ENCODE results near the gene FADS1.

Gene FADS1

DNA sequence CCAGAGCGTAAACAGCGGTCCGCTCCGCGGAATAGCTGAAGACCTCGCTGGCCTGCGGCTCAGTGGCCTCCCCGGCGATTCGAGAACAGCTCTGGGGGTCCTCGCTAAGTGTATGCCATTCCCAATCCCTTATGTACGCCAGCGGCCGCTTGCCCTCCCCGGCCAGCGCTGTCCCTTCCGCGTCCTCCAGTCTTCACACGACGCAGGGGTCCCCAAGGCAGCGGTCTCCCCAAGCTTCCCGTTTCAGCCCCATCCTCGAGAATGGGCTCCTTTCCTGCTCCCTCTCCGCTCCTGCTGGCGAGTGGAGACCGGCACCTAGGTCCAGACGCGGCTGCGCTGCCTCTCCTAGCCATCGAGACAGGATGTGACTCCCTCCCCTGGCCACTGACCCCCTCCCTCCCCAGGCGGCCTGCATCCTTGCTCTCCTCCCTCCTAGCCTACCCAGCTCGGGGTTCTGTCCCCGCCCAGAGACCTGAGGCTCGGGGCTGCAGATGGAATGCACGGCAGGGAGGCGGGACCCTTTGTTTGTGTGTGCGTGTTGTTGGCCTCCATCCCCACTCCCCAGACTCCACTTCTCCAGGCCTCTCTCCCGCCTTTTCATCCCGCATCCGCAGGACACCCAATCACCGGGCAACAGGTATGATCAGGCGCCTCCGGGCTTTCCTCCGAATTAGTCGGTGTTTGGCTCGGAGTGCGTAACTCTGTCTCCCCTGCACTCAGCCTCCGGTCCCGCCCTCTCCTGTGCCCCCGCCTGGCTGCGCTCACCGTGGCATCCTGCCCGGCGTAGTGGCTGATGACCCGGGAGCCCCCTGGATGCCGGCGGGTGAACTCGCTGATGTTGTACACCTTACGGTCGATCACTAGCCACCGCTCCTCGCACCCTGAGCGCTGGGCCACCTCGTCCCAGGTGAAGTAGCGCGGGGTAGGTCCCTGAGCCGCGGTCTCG lies 740 bp downstream of the FADS1 start:
- peak overlapping the region; percentile 99 for H3K27ac ChIP-seq
- TF ChIP-seq ZFX (IDR thresholded peaks at IDR 0.05) = peak; percentile 51
- TF ChIP-seq CTCF (conservative IDR thresholded peaks at IDR 0.05) = no peak

DNA sequence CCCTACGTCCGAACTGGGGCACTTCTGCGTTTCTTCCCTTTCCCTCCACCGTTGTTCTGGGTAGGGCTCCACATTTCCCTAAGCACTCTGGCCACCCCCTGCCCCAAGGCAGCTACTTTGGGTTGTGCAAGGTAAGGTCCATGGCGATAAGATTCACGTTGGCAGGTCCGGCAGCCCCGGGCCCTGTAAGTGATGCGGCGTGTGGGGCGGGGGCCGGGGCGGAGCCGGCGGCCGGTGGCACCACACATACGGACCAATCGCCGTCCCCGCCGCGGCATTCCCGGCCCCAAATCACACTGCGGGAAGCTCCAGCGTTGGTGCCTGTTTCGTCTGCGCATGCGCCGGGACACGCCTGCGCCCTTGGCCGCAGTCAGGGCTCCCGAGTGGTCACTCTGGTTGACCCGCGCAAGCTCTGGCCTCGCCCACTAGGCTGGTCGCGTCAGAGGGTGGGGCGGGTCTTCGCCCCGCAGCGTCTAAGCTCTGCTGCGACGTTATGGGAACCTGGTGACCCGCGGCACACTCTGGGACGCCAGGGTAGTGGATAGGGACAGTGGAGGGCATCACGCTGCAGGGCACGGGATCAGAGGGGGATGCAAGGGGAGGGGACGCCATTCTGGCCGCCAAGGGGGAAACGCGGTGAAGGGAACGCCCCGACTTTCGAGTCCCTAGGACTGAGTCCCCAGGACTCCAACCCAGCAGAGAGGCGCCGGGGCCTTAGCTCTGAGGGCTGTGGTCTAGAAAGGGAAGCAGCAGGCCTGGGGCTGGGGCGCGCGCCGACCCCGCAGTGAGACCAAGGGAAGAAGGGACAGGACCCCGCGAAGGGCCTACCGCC lies 1.6 kb downstream of the FADS1 start:
- peak overlapping the region; percentile 99 for H3K27ac ChIP-seq
- TF ChIP-seq CTCF (conservative IDR thresholded peaks at IDR 0.05) (no peak), ZFX (IDR thresholded peaks at IDR 0.05) (no peak)

GRCh38 chr11:61814247-61814957 lies 2.4 kb downstream of the FADS1 start:
- H3K27ac ChIP-seq = peak overlapping the region; percentile 99
- no peak for TF ChIP-seq CTCF (conservative IDR thresholded peaks at IDR 0.05)
- no peak for TF ChIP-seq ZFX (IDR thresholded peaks at IDR 0.05)

DNA sequence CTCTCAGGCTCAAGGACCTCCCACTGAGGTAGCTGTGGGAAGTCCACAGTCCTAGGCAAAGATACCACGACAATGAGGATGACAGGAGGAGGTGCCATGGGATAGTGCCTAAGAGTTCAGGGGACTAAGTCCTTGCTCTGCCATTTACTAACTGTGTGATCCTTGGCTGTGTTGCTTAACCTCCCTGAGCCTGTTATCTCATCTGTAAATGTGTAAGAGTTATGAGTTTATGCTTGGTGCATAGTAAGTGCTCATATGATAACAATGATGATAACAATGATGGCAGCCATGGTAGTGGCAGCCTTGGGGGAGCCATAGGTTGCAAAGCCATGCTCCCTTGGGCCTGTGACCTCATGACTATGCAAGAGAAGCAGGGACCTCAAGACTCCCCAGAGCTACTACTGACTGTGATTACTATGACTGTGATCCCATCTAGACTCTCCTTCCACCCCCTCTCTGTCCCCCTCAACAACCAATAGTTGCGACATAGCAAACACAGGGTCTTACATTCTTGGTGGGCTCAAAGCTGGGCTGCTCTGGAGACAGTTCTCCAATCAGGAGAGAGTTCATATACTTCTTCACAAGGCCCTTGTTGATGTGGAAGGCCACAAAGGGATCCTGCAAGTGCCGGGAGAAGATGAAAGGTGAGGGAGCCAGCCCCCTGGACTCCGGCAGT lies 3.9 kb downstream of the FADS1 start:
- no peak overlapping the region for H3K27ac ChIP-seq
- no peak for TF ChIP-seq CTCF (conservative IDR thresholded peaks at IDR 0.05)
- no peak for TF ChIP-seq ZFX (IDR thresholded peaks at IDR 0.05)

- TF ChIP-seq ZFX (IDR thresholded peaks at IDR 0.05) (no peak), CTCF (conservative IDR thresholded peaks at IDR 0.05) (no peak)
- H3K27ac ChIP-seq = no peak overlapping the region
Measured at GRCh38 chr11:61811831-61812230, 5.0 kb downstream of the FADS1 start.

DNA sequence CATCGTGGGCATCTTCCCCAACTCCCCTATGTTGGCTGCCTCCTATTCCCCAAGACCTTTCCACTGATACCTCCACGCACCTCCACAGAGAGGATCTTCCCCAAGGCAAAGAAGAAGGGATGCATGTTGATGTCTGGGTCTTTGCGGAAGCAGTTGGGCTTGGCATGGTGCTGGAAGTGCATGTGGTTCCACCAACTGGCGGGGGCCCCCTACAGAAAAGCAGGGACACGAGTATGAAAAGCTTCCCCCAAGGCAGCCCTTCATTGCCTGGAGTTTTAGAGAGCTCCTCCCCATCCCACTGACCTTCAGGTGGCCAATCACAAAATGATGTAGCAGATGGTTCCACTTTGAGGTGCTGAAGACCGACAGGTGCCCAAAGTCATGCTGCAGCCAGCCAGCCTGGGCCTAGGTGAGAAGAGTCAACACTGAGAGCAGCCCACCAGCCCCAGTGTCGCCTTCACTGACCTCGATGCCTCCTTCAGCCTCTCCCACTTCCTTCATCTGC lies 6.1 kb downstream of the FADS1 start:
- H3K27ac ChIP-seq = no peak overlapping the region
- TF ChIP-seq ZFX (IDR thresholded peaks at IDR 0.05) (no peak), CTCF (conservative IDR thresholded peaks at IDR 0.05) (no peak)
